Cerebellar cortex (tissue), 1 donor: ENCODE data around the gene BCL2L13.
"Not testable (repeated sequence)": the region's sequence is repeated elsewhere in the genome, so short reads cannot be mapped to it uniquely, and the experiment has no call there.

Source experiments
- DNase-seq: peaks from one replicate; pipeline ENCODE4 v3.0.0-alpha.2; 2015; ENCODE audit warnings: low spot score

The BCL2L13 gene

DNA sequence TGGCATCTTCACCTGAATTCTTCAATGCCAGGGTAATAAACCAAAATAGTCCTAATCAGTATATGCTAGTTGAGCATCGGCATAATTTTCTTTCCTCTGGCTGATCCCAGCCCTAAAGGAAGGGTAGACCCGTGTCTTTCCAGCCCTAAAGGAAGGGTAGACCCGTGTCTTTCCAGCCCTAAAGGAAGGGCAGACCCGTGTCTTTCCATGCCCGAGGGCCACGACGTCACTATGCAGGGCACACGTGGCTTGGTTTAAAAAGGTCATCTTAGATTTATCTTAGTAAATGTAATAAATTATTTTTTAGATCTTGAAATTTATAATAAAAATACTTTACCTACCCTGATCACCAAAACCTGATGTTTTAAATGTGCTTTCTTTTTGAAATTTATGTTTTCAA, 90.2 kb downstream of the BCL2L13 start:
- no peak for DNase-seq

DNA sequence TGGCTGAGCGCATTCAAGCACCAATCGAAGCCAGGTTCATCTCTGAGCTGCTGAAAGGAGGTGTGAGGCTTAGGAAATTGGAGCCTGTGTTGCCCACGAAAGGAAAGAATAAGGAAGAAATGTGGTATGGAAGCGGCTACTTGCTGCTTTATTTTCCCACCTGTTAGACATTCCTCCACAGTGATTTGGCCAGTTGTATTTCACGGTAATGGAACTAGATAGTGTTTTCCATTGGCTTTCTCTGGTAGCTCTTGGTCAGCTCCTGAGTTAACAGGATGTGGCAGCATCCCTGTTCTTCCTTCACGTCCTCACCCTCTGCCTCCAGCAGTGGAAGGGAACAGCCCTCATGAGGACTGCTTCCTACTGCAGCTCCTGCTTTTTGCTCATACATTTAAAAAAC, 91.0 kb downstream of the BCL2L13 start:
- DNase-seq: no peak

DNA sequence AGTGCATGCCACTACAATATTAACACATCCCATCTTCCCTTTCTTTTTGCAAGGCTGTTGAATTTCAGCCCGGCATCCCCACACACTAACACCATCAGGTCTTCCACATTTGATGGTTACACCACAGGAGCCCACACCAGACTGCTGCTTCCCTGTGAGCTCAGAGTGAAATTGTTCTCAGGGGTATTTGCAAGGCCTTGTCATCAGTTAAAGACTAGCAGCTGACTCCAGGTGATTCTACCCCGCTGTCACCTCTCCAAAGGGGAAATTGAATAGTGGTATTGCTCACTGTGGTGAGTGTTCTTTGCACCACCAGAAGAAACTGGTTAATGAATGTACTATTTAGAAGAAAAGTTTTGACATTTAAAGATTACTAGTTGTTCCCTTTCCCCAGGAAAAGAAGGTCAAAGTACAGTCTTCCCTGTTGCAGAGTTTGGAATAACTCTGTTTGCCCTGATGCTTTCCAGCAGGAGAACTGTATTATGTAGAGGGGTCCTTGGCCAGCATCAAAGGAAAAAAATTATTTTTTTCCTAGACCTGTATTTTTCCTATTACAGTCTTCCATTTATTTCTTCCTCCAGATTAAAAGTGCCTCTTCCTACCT, 93.8 kb downstream of the BCL2L13 start:
- no peak for DNase-seq

DNA sequence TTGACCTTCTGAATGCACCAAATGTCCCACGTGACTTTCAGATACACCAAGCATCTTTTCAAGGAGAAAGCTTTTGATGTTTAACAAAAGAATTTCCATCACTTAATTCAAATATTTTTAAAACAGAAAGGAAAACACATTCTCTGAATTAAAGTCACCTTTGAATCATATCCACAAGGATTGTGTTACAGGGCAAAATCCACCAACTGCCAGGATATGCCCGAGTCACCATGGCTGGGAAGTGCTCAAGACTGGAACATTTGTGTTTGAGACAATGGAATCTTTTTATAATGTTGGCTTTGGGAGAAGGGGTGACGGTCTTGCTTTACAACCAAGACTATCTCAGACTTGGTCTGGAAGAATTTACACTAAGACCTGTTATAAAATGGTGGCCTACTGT, 94.9 kb downstream of the BCL2L13 start:
- no peak for DNase-seq

DNA sequence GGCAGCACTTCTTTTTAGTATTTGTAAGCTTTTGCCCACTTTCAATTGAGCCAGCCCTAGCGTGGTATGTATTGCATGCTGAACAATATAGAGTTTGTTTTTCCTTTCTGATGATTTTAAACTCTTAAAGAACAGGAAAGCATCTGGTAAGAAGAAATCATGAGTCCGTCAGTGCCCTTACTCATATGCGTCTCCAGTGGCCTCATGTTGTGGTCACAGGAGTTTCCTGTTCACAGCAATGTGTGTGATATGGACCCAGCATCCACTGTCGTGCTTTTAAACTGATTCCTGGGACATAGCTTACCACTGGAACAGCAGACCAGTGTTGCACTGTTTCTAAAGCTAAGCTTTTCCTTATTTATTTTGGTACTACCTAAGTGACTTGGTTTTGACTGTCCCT, 95.6 kb downstream of the BCL2L13 start:
- DNase-seq: no peak

DNA sequence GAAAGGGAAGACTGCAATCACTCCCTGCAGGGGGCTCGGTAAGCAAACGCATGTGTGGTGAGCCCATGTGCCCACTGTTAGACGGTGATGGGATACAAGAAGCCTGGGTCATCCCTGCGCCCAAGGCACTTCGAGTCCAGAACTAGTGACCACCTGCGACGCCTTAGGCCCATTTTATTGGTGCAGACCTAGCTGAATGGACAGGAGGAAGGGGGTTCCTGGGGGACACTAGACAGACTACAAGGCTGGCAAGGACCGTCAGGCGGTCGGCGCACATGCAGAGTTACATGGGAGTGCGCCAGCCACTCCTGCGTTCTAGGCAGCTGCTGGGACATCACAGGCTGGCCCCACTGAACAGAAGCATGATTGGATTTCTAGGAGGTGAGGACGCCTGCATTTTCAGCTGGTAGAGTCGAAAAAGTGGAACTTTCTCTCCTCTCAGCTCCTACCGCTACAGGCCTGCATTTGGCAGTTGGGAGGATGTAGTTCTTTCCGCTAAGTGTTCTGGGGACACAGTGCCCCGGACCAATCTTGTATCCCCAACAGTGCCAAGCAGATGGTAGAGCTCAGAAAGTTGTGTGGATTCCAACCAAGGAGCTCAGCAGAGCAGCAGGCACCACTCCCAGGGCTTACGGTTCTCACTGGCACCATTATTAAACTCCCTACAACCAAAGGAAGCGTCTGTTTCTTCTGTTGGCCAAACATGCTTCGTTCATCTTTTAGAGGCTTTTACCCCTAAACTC, 100.0 kb downstream of the BCL2L13 start:
- peak; percentile 91 for DNase-seq

- DNase-seq: no peak
These were observed 100.8 kb downstream of the BCL2L13 start for GRCh38 chr22:17739196-17739975.

- DNase-seq: peak; percentile 66
These were observed 103.4 kb downstream of the BCL2L13 start for GRCh38 chr22:17741866-17742526.

DNA sequence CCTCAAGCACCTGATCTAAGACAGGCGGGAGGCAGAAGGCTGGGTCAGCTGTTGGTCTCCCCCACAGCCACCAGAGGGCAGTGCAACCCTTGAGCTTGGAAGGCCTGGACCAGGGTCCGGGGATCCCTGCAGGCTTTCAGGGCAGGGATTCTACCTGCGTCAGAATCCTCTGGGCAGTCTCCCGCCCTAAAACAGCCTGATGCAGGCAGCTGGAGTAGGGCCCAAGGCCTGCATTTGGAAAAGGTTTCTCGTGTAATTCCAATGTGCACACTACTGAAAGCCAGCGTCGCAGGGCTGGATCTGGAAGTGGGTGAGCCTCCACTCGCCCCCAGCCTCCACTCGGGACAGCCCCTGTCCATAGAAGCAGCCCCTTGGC, 104.0 kb downstream of the BCL2L13 start:
- DNase-seq: peak; percentile 92

- DNase-seq: peak; percentile 50
These were observed 105.3 kb downstream of the BCL2L13 start for GRCh38 chr22:17743661-17744411.

- DNase-seq: no peak
These were observed 105.9 kb downstream of the BCL2L13 start for GRCh38 chr22:17744430-17744829.

DNA sequence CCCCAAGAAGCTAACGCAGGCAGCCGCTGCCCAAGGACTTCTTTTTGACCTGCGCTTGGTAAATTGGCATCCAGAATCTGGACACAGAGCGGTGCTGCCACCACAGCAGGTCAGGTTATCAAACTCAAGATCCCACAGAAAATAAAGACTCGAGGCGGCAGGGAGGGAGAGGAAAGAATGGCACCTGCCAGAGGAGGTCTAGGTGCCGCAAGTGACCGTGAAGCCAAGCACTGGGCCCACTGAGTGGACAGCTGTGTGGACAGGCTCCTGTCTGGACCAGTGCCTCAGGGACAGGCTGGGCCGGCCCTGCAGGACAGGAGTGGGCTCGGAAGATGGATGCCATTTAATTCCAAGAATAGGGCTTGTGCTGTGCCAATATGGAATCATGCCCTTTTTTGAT, 108.4 kb downstream of the BCL2L13 start:
- peak; percentile 16 for DNase-seq

DNA sequence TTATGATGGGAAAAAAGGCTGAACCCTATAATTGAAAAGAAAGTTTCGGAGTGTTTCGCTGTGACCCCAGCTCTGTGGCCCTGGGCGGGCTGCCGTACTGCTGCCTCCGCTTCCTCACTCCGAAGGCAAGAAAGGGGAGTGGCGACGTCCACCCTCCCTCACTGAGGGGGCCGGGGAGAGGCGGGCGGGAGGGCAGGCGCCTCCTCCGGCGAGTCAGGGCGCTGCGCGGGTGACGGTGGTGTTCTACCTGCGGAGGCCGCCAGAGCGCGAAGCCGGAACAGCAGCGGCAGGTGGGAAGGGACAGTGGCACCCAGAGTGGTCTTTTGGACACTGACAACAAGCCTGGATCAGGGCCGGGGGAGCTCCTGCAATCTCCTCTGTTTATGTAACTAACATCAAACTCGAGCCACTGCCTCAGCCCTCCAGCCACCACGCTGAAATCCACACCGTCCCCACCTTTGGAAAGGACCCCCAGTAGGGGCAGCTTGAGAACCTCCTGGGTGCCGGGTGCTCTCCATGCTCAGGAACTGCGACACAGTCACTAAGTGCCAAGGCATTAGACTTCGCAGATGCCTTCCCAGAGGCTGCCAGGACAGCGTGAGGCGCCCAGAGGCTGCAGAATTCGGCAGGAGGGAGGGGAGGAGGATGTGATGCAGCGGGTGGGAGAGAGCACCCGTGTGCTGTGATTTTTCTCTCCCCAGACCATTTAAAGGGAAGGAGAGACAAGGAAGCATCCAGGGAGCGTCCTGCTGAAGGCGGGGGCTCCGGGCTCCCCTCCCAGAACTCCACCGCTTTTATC, 110.2 kb downstream of the BCL2L13 start:
- no peak for DNase-seq

DNA sequence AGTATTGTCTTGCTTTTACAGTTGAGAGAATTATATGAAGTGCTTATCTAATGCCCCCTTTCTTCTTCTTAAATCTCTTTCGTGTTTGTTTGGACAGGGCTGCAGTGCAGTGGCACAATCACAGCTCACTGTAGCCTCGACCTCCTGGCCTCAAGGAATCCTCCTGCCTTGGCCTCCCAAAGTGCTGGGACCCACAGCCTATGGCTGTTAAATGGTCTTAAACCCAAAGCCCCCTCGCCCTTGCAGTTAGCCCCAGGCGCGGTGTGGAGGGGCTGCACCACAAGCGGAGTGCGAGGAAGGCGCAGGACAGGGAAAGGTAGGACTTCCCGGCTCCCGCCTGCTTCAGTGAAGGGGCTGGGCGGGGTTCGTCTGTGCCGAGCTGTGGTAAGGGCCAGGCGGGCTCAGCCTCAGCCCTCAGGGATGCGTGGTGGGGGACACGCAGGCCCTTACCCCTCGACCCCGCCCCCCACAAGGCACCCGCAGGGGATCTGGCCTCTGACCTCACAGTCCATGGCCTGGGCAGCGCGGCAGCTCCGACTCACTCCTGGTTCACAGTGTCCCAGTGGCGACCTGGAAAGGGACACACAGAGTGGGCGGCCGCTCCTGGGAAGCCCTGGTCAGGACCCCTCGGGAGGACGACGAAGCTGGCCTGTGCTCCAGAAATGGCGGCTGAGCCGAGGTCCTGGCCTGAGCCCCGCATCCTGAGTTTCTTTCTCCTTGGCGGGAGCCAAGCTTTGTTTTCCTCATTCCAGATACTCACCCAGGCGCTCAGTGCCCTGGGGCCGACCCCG, 111.2 kb downstream of the BCL2L13 start:
- DNase-seq: no peak

DNA sequence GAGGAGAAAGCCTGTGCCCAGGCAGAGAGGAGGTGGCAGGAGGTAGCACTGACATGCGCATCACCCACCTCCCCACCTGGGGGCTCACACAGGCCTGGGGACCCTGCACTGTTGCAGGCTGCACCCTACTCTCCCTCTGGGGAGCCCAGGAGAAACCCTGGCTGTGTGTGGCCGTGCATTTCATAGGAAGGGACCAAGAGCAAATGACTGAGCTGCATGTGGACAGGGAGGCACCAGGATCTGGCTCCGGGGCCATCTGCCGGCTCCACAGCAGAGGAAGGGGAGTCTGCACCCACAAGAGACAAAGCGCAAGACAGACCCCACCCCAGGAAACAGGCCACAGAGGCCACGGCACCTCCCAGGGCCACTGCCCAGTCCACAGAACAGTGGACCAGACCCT, 113.0 kb downstream of the BCL2L13 start:
- DNase-seq: no peak

DNA sequence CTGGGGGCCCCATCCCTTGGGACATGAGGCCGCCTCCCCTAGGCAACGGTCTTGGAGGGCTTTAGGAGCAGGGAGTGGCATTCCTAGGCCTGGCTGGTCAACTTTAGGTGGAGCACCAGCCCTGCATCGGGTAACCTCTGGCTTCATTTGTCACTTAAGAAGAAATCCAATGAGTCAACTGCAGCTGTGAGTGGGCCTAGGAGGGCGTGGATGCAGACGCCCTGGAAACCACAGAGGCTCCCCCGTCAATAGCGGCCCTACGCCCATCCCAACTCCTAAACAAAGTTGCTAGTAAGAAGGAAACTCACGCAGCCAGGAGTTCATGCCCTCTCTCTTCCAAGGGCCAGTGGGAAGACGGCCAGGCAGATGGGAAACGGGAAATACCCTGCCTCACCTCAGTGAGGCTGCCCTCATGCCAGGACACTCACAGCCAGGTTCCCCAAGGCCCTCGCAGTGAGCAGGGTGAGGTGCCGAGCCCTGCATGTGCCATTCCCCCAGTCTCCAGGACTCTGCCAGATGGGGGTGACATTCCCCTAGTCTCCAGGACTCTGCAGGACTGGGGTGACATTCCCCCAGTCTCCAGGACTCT, 114.9 kb downstream of the BCL2L13 start:
- no peak for DNase-seq

DNA sequence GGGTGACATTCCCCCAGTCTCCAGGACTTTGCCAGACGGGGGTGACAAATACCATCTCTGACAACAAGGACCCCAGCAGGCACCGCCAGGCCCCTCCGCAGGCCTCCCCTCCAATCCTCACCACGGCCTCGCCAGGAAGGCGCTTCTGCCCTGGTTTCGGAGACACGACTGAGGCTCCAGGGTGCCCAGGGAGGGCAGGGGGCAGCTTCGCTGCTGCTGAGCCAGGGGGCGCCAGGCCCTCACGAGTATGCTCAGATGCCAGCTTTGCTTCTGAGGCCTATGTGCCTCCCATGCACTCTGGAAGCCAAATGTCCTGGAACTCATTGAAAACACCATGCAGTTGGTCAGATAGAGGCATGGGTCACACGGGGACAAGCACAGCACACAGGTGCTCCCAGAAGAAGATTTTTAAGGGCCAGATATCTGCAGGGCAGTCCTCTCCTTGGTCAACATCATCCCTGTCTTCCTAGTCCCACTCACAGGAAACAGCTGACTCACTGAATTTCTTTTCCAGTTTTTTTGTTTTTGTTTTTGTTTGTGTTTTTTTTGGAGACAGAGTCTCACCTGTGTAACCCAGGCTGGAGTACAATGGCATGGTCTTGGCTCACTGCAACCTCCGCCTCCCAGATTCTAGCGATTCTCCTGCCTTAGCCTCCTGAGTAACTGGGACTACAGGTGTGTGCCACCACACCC, 115.8 kb downstream of the BCL2L13 start:
- no peak for DNase-seq

- no peak for DNase-seq
These were observed 122.6 kb downstream of the BCL2L13 start for GRCh38 chr22:17761138-17761488.

GRCh38 chr22:17763442-17763841, 124.9 kb downstream of the BCL2L13 start:
- DNase-seq: not testable (repeated sequence)
